ENCODE results near the gene NGFR. TPM values are rescaled to one million over a fixed set of nuclear protein-coding genes. Genes with fewer than 3 reads are reported as not detected.

The NGFR gene
- total RNA-seq, 1 donor from 2014 or later, result 1.2 TPM

DNA sequence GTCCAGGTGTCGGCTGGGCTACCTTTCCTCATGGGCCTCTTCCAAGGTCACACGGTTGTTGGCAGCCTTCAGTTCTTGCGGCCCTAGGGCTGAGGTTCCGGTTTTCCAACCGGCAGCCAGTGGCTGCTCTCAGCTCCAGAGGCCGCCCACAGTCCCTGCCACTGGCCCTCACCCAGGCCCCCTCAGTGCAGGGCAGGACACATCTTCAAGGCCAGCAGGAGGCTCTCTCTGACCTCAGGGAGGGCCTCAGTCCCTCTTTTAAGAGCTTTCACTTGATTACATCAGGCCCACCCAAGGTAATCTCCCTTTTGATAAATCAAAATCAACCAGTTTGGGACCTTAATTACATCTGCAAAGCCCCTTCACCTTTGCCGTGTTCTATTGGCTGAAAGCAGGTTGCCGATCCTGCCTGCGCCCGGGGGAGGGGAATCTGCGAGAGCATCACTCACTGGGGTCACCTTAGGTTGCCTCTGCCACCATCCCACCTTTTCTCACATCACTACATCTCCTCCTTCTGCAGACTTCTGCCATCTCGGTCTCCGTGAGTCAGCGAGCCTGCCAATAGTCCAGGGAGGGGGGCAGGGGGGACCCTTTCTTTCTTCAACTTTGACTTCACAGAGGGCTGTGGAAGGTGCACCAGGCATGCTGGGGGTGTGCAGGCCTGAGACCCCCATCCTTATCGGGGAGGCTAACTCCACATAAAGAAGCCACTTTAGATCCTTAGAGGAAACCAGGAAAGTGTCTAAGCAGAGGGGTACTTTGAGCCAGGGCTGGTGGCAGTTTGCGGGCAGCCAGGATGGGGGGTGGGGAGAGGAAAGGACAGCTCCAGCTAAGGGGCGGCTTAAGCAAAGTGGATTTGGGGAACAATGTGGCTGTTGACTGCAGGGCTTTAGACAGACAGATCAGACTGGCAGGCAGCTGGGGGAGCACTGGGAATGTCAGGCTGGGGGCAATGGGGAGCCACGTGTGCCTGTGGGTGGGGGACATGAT is 51.7 kb downstream of the NGFR start:
- DNase-seq (no peak), ATAC-seq (ENCODE audit: low read depth) (no peak)
- Mint-ChIP-seq H3K4me1 (no peaks in the 10 kb centered on the region), H3K9me3 (peaks cover 6% of the 10 kb centered on the region), H3K4me3 (no peak overlapping the region), H3K36me3 (ENCODE audit: low read depth) (no peaks in the 10 kb centered on the region), H3K27me3 (peaks cover 11% of the 10 kb centered on the region), H3K27ac (no peak overlapping the region)
- POLR2A ChIA-PET, result no interaction called here
- TF ChIP-seq CTCF (IDR thresholded peaks at IDR 0.05), result no peak
- intact Hi-C loops (cut with micrococcal nuclease), result no loop called here
- CTCF ChIA-PET, result no interaction called here

DNA sequence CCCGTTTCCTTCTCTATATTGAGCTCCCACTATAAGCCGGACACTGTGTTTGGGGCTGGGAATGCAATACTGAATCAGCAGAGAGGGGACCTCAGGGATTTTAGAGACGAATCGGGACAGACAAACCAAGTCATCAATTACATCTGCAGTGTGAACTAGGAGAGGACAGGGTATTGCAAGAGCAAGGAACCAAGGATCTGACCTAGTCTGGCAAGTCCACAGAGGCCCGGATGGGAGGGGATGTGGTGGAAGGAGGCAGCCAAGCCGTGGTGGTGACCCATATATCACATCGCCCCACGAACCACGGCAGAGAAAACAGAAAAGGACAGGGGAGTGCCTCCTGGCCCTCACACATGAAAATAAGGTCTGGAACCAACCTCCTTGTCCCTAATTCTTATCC is 52.5 kb downstream of the NGFR start:
- H3K27ac Mint-ChIP-seq, result no peak overlapping the region
- intact Hi-C loops (cut with micrococcal nuclease), result no loop called here
- ChIA-PET CTCF (no interaction called here), POLR2A (no interaction called here)
- no peaks in the 10 kb centered on the region for H3K36me3 Mint-ChIP-seq (ENCODE audit: low read depth)
- peaks cover 5% of the 10 kb centered on the region for H3K9me3 Mint-ChIP-seq
- ATAC-seq (ENCODE audit: low read depth) (no peak), DNase-seq (no peak)
- H3K4me1 Mint-ChIP-seq, result no peaks in the 10 kb centered on the region
- H3K4me3 Mint-ChIP-seq, result no peak overlapping the region
- no peak for TF ChIP-seq CTCF (IDR thresholded peaks at IDR 0.05)
- peaks cover 8% of the 10 kb centered on the region for H3K27me3 Mint-ChIP-seq

GRCh38 chr17:49548051-49548505 is 53.0 kb downstream of the NGFR start:
- ATAC-seq (ENCODE audit: low read depth) (no peak), DNase-seq (no peak)
- Mint-ChIP-seq H3K4me1 (no peaks in the 10 kb centered on the region), H3K27me3 (peaks cover 8% of the 10 kb centered on the region), H3K4me3 (no peak overlapping the region), H3K27ac (no peak overlapping the region), H3K9me3 (peaks cover 5% of the 10 kb centered on the region), H3K36me3 (ENCODE audit: low read depth) (no peaks in the 10 kb centered on the region)
- CTCF ChIA-PET, result no interaction called here
- intact Hi-C loops (cut with micrococcal nuclease), result no loop called here
- POLR2A ChIA-PET, result no interaction called here
- no peak for TF ChIP-seq CTCF (IDR thresholded peaks at IDR 0.05)

DNA sequence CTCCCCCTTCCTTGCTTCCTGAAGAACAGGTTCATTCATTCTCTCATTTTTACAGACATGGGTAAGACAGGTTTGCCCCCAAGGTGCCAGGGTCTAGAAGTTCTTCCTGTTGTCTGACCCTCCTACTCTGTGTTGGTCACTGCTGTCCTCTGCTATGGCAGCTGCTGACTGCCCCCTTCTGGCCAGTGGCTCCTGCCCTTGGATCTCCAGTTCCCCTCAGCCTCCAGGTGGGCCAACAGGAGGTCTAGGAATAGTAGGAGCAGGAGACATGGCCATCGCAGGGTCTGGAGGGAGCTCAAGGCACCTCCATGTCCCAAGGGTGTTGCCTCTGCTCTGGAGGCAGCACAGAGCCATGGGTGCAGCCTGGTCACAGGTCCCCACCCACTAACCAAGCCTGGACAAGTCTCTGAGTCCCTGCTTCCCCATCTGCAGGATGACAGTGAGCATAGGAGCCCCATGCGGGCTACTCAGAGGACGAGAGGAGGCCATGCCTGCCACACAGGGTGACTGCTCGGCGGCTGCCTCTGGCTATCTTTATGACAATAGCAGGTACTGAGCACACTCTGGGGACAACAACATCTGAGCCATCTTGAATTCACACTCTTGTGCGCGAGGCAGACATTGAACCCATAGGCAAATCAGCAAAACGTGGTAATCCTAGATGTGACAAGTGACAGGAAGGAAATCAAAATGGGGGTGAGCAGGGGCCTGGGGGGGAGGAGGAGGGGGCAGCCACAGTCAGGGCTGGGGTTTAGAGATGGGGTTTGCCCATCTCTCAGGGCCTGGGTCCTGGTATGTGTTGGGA is 53.6 kb downstream of the NGFR start:
- ChIA-PET CTCF (no interaction called here), POLR2A (no interaction called here)
- Mint-ChIP-seq H3K27me3 (peaks cover 8% of the 10 kb centered on the region), H3K4me1 (no peaks in the 10 kb centered on the region), H3K9me3 (peaks cover 5% of the 10 kb centered on the region), H3K4me3 (no peak overlapping the region), H3K36me3 (ENCODE audit: low read depth) (no peaks in the 10 kb centered on the region), H3K27ac (no peak overlapping the region)
- DNase-seq (no peak), ATAC-seq (ENCODE audit: low read depth) (no peak)
- intact Hi-C loops (cut with micrococcal nuclease), result no loop called here
- no peak for TF ChIP-seq CTCF (IDR thresholded peaks at IDR 0.05)

DNA sequence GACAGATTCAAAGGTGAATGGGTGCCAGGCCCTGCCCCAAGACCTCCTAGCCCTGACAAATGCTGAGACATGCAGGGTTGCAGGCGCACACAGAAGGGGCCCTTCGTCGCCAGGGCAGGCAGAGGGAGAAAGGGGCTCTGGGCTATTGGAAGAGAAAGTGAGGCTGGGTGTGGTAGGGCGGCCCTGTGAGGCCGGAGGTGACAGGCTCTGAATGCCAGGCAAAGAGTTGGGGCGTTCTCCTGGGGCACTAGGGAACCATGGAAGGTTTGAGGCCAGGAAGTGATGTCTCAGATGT is 54.2 kb downstream of the NGFR start:
- Mint-ChIP-seq H3K4me3 (no peak overlapping the region), H3K27ac (no peak overlapping the region), H3K4me1 (no peaks in the 10 kb centered on the region), H3K27me3 (peaks cover 5% of the 10 kb centered on the region), H3K36me3 (ENCODE audit: low read depth) (no peaks in the 10 kb centered on the region), H3K9me3 (peaks cover under 1% of the 10 kb centered on the region)
- intact Hi-C loops (cut with micrococcal nuclease), result no loop called here
- ChIA-PET CTCF (no interaction called here), POLR2A (no interaction called here)
- ATAC-seq (ENCODE audit: low read depth) (no peak), DNase-seq (no peak)
- TF ChIP-seq CTCF (IDR thresholded peaks at IDR 0.05), result no peak

Data from activated B cell treated with CpG ODN at 0.5 μM for 24 hours (primary cell).